SK-N-SH (cell line): ENCODE measurements around the gene MFAP3L. TPM values are rescaled to one million over a fixed set of nuclear protein-coding genes. Genes with fewer than 3 reads are reported as not detected.
A peak's percentile ranks its signal among the peaks of the same experiment; 100 is the strongest.

ENCODE experiments used
- CTCF ChIA-PET: fragments of 300-600, 350-600 bp; formaldehyde crosslinking; extraction: SDS; loops from one replicate; lab custom pipeline; 2021; lab: Yijun Ruan, JAX
- POLR2A ChIA-PET: fragments of 350-600 bp; sonication (Branson Sonifier 250); formaldehyde crosslinking; extraction: SDS; loops from one replicate; lab custom pipeline; 2020; ENCODE audit warnings: antibody characterized with exemption, inconsistent platforms; lab: Yijun Ruan, JAX
- DNase-seq: peaks from one replicate; pipeline ENCODE4 v3.0.0; 2012
- H2AFZ ChIP-seq: fragments of 200-600 bp; sonication (generic); 2 replicates; pipeline ENCODE4 v1.8.1; 2016; ENCODE audit warnings: antibody characterized with exemption, mild to moderate bottlenecking, low read depth
- H3F3A ChIP-seq: fragments of 200-600 bp; sonication (generic); replicated peaks from 2 replicates; pipeline ENCODE3; 2016; ENCODE audit warnings: antibody characterized with exemption, mild to moderate bottlenecking; ENCODE audit not compliant: insufficient read depth
- H3K27ac ChIP-seq, 2 experiments: fragments of 200-500 bp in 1 of 2; fragments of 200-600 bp in 1 of 2; sonication (Bioruptor generic) in 1 of 2; sonication (generic), shearing (Covaris generic) in 1 of 2; 2 replicates each; pipeline versions ENCODE4 v1.5.1 to v1.6.1; 2014 to 2016; ENCODE audit warnings: low read depth in 2 of 2, inconsistent platforms in 1 of 2, low read length in 1 of 2, mild to moderate bottlenecking in 1 of 2, mixed read lengths in 1 of 2
- H3K27me3 ChIP-seq: fragments of 200-600 bp; sonication (generic), shearing (Covaris generic); 2 replicates; pipeline ENCODE4 v1.6.1; 2016; ENCODE audit warnings: mixed run types; ENCODE audit not compliant: insufficient read depth
- H3K36me3 ChIP-seq, 2 experiments: fragments of 200-500 bp in 1 of 2; fragments of 200-600 bp in 1 of 2; sonication (Bioruptor generic) in 1 of 2; sonication (generic) in 1 of 2; replicated peaks in 1 of 2; 2 replicates each; pipeline versions ENCODE3 to v1.5.1; 2014 to 2016; ENCODE audit warnings: low read length in 1 of 2, mild to moderate bottlenecking in 1 of 2; ENCODE audit not compliant: insufficient read depth in 2 of 2, control insufficient read depth in 1 of 2
- H3K4me1 ChIP-seq, 2 experiments: fragments of 200-500 bp in 1 of 2; fragments of 200-600 bp in 1 of 2; sonication (Bioruptor generic) in 1 of 2; sonication (generic), shearing (Covaris generic) in 1 of 2; 2 replicates each; pipeline versions ENCODE4 v1.5.1 to v1.6.1; 2014 to 2016; ENCODE audit warnings: low read depth in 1 of 2, low read length in 1 of 2, mixed run types in 1 of 2; ENCODE audit not compliant: insufficient read depth in 2 of 2, control insufficient read depth in 1 of 2
- H3K4me2 ChIP-seq: fragments of 200-600 bp; sonication (generic), shearing (Covaris generic); 2 replicates; pipeline ENCODE4 v1.6.1; 2017; ENCODE audit warnings: mixed run types
- H3K4me3 ChIP-seq, 2 experiments: fragments of 200-500 bp in 1 of 2; fragments of 200-600 bp in 1 of 2; sonication (Bioruptor generic) in 1 of 2; sonication (generic), shearing (Covaris generic) in 1 of 2; 2 replicates each; pipeline versions ENCODE4 v1.5.1 to v1.8.1; 2014 to 2016; ENCODE audit warnings: low read depth in 2 of 2, inconsistent platforms in 1 of 2, low read length in 1 of 2, mild to moderate bottlenecking in 1 of 2, mixed read lengths in 1 of 2, moderate library complexity in 1 of 2
- H3K79me2 ChIP-seq: fragments of 200-600 bp; sonication (generic); 2 replicates; pipeline ENCODE4 v1.8.1; 2017; ENCODE audit warnings: mild to moderate bottlenecking; ENCODE audit not compliant: insufficient read depth
- H3K9ac ChIP-seq: fragments of 200-600 bp; sonication (generic); 2 replicates; pipeline ENCODE4 v1.6.1; 2017; ENCODE audit warnings: mixed run types
- H3K9me2 ChIP-seq: fragments of 200-600 bp; sonication (generic); 2 replicates; pipeline ENCODE4 v1.6.1; 2017; ENCODE audit warnings: mixed run types
- H3K9me3 ChIP-seq: fragments of 200-600 bp; sonication (generic); 2 replicates; pipeline ENCODE4 v1.6.1; 2017; ENCODE audit warnings: mixed run types, mild to moderate bottlenecking, moderate library complexity
- H4K20me1 ChIP-seq: fragments of 200-600 bp; sonication (generic); 2 replicates; pipeline ENCODE4 v1.6.1; 2017; ENCODE audit warnings: mild to moderate bottlenecking, mixed run types; ENCODE audit not compliant: insufficient read depth
- ELF1 ChIP-seq: IDR thresholded peaks from 2 replicates; pipeline ENCODE4 v1.4.0; 2012
- EP300 ChIP-seq, 2 experiments: IDR thresholded peaks; 2 replicates each; pipeline versions ENCODE4 v1.4.0 to v1.6.1; 2012; ENCODE audit warnings: borderline replicate concordance in 1 of 2, low read depth in 1 of 2, low read length in 1 of 2
- GABPA ChIP-seq: IDR thresholded peaks from 2 replicates; pipeline ENCODE4 v1.4.0; 2012; ENCODE audit warnings: low read depth, mild to moderate bottlenecking
- IRF3 ChIP-seq: fragments of 150-350 bp; IDR thresholded peaks from 2 replicates; pipeline ENCODE4 v1.6.1; 2016; ENCODE audit warnings: mild to moderate bottlenecking, low read depth, low read length
- JUND ChIP-seq: IDR thresholded peaks from 2 replicates; pipeline ENCODE4 v1.4.0; 2012
- MXI1 ChIP-seq: IDR thresholded peaks from 2 replicates; pipeline ENCODE4 v1.6.1; 2012; ENCODE audit warnings: mild to moderate bottlenecking, low read depth, low read length, improper control_type of control experiment
- NRF1 ChIP-seq: IDR thresholded peaks from 2 replicates; pipeline ENCODE4 v1.6.1; 2012; ENCODE audit warnings: low read depth, mild to moderate bottlenecking, low read length
- PBX3 ChIP-seq: IDR thresholded peaks from 2 replicates; pipeline ENCODE4; 2012
- RAD21 ChIP-seq: IDR thresholded peaks from 2 replicates; pipeline ENCODE4 v1.6.1; 2012; ENCODE audit warnings: mild to moderate bottlenecking, low read length
- RCOR1 ChIP-seq: fragments of 150-350 bp; IDR thresholded peaks from 2 replicates; pipeline ENCODE4 v1.6.1; 2017; ENCODE audit warnings: antibody characterized with exemption, low read length
- RFX5 ChIP-seq: IDR thresholded peaks from 2 replicates; pipeline ENCODE4 v1.6.1; 2012; ENCODE audit warnings: mild to moderate bottlenecking, improper control_type of control experiment, low read length
- RXRA ChIP-seq: IDR thresholded peaks from 2 replicates; pipeline ENCODE4 v1.4.0; 2012; ENCODE audit warnings: low read depth, mild to moderate bottlenecking, borderline replicate concordance
- SIN3A ChIP-seq: IDR thresholded peaks from 2 replicates; pipeline ENCODE4 v1.6.1; 2012; ENCODE audit warnings: low read depth, mild to moderate bottlenecking, low read length, moderate library complexity, borderline replicate concordance
- SMC3 ChIP-seq: IDR thresholded peaks from 2 replicates; pipeline ENCODE4 v1.6.1; 2012; ENCODE audit warnings: low read depth, low read length, improper control_type of control experiment
- TCF12 ChIP-seq: IDR thresholded peaks from 2 replicates; pipeline ENCODE4 v1.4.0; 2012
- YY1 ChIP-seq: IDR thresholded peaks from 2 replicates; pipeline ENCODE4 v1.4.0; 2012; ENCODE audit warnings: low read depth, mild to moderate bottlenecking
- WGBS: methylation state at CpG from one replicate; pipeline ENCODE4 v1.1.6; 2017; ENCODE audit warnings: low lambda C conversion rate; 5-methylcytosine and 5-hydroxymethylcytosine counted together
- polyA plus RNA-seq, 3 experiments: library from polyadenylated mRNA; depleted of rRNA; stranded (reverse); fragments of >200 nt; gene quantifications; 2 replicates each; pipeline ENCODE4 v1.2.3, GENCODE V29; 2012
- TF ChIP-seq, protein P1 (sequence below): IDR thresholded peaks from 2 replicates; pipeline ENCODE4 v1.4.0; 2012; ENCODE audit warnings: low read depth, borderline replicate concordance
- TF ChIP-seq, protein P2 (sequence below): fragments of 200-600 bp; sonication (generic); IDR thresholded peaks from 2 replicates; pipeline ENCODE4 v1.6.1; 2017; ENCODE audit warnings: antibody characterized with exemption, mild to moderate bottlenecking, moderate library complexity
- TF ChIP-seq, protein P3 (sequence below): IDR thresholded peaks from 2 replicates; pipeline ENCODE4 v1.4.0; 2012; ENCODE audit warnings: low read depth

MFAP3L gene
- polyA plus RNA-seq, 1 of the 3 experiments (the other 2 are of a cell fraction): 5.4 TPM

GRCh38 chr4:169984173-169984572 lies 42.0 kb downstream of the MFAP3L start:
- no peak overlapping the region for H3K27ac ChIP-seq
- H4K20me1 ChIP-seq: no peaks in the 10 kb centered on the region
- no peak for DNase-seq
- peaks cover 0 to 16% of the 10 kb centered on the region in 2 experiments; a peak in 2 of 4 replicates for H3K4me1 ChIP-seq
- peaks cover 0 to 8% of the 10 kb centered on the region in 2 experiments for H3K36me3 ChIP-seq
- no peak overlapping the region for H3K4me3 ChIP-seq
- POLR2A ChIA-PET: no interaction called here
- H3K27me3 ChIP-seq: no peaks in the 10 kb centered on the region
- TF ChIP-seq SMC3 (no peak), IRF3 (no peak), JUND (no peak), RCOR1 (no peak)
- no peaks in the 10 kb centered on the region for H3K9me3 ChIP-seq
- no peak overlapping the region for H3K4me2 ChIP-seq
- H3F3A ChIP-seq: peaks cover 19% of the 10 kb centered on the region
- WGBS: 56% methylated on average over 3 of the region's 3 CpGs
- no peak overlapping the region for H3K9ac ChIP-seq
- H3K79me2 ChIP-seq: peaks cover 6% of the 10 kb centered on the region; the same call in 1 of the 2 replicates
- H2AFZ ChIP-seq: no peak overlapping the region
- CTCF ChIA-PET: no interaction called here
- H3K9me2 ChIP-seq: no peaks in the 10 kb centered on the region

DNA sequence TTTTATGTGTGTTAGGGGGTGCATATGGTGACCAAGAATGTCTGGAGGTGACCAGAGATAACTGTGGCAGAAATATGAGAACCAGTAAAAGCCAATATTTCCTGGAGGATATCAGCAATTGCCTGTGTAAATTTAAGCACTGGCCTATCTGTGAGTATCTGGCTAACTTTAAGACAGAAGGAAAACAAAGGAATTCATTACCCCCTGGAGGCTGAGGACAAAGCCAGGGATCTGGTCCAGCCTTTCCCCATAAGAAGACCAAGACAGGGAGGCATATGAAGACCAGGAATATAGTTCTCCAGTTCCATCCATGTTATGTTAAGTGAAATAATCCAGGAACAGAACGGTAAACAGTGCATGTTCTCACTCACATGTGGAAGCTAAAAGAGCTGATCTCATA lies 49.2 kb downstream of the MFAP3L start:
- TF ChIP-seq IRF3: no peak
- no peak for TF ChIP-seq TCF12
- TF ChIP-seq RAD21: no peak
- no peak for TF ChIP-seq YY1
- no peak for TF ChIP-seq RXRA
- TF ChIP-seq MXI1: no peak
- no peak for TF ChIP-seq SIN3A
- TF ChIP-seq, protein P1, sequence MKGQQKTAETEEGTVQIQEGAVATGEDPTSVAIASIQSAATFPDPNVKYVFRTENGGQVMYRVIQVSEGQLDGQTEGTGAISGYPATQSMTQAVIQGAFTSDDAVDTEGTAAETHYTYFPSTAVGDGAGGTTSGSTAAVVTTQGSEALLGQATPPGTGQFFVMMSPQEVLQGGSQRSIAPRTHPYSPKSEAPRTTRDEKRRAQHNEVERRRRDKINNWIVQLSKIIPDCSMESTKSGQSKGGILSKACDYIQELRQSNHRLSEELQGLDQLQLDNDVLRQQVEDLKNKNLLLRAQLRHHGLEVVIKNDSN: no peak
- TF ChIP-seq ELF1: no peak
- TF ChIP-seq, protein P2, sequence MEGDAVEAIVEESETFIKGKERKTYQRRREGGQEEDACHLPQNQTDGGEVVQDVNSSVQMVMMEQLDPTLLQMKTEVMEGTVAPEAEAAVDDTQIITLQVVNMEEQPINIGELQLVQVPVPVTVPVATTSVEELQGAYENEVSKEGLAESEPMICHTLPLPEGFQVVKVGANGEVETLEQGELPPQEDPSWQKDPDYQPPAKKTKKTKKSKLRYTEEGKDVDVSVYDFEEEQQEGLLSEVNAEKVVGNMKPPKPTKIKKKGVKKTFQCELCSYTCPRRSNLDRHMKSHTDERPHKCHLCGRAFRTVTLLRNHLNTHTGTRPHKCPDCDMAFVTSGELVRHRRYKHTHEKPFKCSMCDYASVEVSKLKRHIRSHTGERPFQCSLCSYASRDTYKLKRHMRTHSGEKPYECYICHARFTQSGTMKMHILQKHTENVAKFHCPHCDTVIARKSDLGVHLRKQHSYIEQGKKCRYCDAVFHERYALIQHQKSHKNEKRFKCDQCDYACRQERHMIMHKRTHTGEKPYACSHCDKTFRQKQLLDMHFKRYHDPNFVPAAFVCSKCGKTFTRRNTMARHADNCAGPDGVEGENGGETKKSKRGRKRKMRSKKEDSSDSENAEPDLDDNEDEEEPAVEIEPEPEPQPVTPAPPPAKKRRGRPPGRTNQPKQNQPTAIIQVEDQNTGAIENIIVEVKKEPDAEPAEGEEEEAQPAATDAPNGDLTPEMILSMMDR: no peak
- no peak for TF ChIP-seq RFX5
- no peak for TF ChIP-seq EP300 (IDR thresholded peaks at IDR 0.05; ENCODE audit: borderline replicate concordance in 1 of 2, low read depth in 1 of 2, low read length in 1 of 2)
- TF ChIP-seq, protein P3, sequence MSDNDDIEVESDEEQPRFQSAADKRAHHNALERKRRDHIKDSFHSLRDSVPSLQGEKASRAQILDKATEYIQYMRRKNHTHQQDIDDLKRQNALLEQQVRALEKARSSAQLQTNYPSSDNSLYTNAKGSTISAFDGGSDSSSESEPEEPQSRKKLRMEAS: no peak
- TF ChIP-seq SMC3: no peak
- TF ChIP-seq NRF1: no peak
- no peak for TF ChIP-seq PBX3
- no peak for TF ChIP-seq GABPA
- Histone ChIP-seq H3K27ac (no peak overlapping the region), H3F3A (peaks cover 17% of the 10 kb centered on the region), H3K27me3 (no peaks in the 10 kb centered on the region), H3K4me1 (peaks cover 0 to 16% of the 10 kb centered on the region in 2 experiments; a peak in 2 of 4 replicates), H2AFZ (peak overlapping the region; percentile 26; the same call in 1 of the 2 replicates), H3K9ac (no peak overlapping the region), H4K20me1 (no peaks in the 10 kb centered on the region), H3K9me3 (no peaks in the 10 kb centered on the region), H3K36me3 (no peaks in the 10 kb centered on the region), H3K79me2 (no peaks in the 10 kb centered on the region), H3K9me2 (no peaks in the 10 kb centered on the region), H3K4me2 (no peak overlapping the region), H3K4me3 (no peak overlapping the region)
- 77% methylated on average over 1 of the region's 1 CpG for WGBS
- no peak for DNase-seq
- ChIA-PET CTCF (no interaction called here), POLR2A (no interaction called here)
